A549 treated with DMSO at 1 μM for 4 hours (cell line): ENCODE data around the gene C1D. TPM values are rescaled to one million over a fixed set of nuclear protein-coding genes. Genes with fewer than 3 reads are reported as not detected.

ENCODE experiments used
- total RNA-seq: library from RNA; stranded (reverse); fragments of 200-300 nt; extraction: Qiagen RNA extraction; gene quantifications from 5 replicates; pipeline ENCODE4 v1.2.3, GENCODE V29; 2022; ENCODE audit warnings: low read depth

The C1D gene
- total RNA-seq = 34.3 to 53.4 TPM (median 42.7 TPM) in 5 replicates

GRCh38 chr2:68062680-68063387 is at the start of gene C1D:
Gene C1D (minus strand): TSS chr2:68063004. CDS start chr2:68047310, 15,694 bp downstream.

Other genes starting within 250 kb of the C1D start
- 53.9 to 60.6 TPM (median 59.6 TPM) in 5 replicates for gene PNO1, start 94.9 kb upstream of the C1D start, total RNA-seq
- gene PPP3R1, start 189.5 kb upstream of the C1D start, total RNA-seq = 63.2 to 84.8 TPM (median 75.7 TPM) in 5 replicates